Testis (tissue), 3 donors: Measurements from ENCODE around the gene DHX34. TPM values are rescaled to one million over a fixed set of nuclear protein-coding genes. Genes with fewer than 3 reads are reported as not detected.
A peak's percentile ranks its signal among the peaks of the same experiment; 100 is the strongest.

Source experiments
- DNase-seq: peaks from one replicate; pipeline ENCODE4 v3.0.0-alpha.2; 2019
- H3K27ac ChIP-seq, 2 donors: fragments of 200-600 bp; sonication (generic); one replicate each; pipeline ENCODE4 v1.5.1; 2019
- H3K27me3 ChIP-seq: fragments of 200-600 bp; sonication (generic); one replicate; pipeline ENCODE4 v1.5.1; 2019
- H3K36me3 ChIP-seq: fragments of 200-600 bp; sonication (generic); one replicate; pipeline ENCODE4 v1.5.1; 2017; ENCODE audit warnings: low read depth; ENCODE audit errors: missing control alignments
- H3K4me1 ChIP-seq: fragments of 200-600 bp; sonication (generic); one replicate; pipeline ENCODE4 v1.5.1; 2019
- H3K4me3 ChIP-seq, 2 donors: fragments of 200-600 bp; sonication (generic); one replicate each; pipeline ENCODE4 v1.5.1; 2017 to 2019
- H3K9me3 ChIP-seq: fragments of 200-600 bp; sonication (generic); one replicate; pipeline ENCODE4 v1.5.1; 2017
- POLR2A ChIP-seq: fragments of 450-650 bp; IDR thresholded peaks from one replicate; pipeline ENCODE4 v1.6.1; 2017; ENCODE audit warnings: antibody characterized with exemption, mild to moderate bottlenecking, moderate library complexity
- WGBS, 2 donors: methylation state at CpG; one replicate each; pipeline ENCODE4 v1.1.5; 2018; 5-methylcytosine and 5-hydroxymethylcytosine counted together
- intact Hi-C: fragments of 100-400 bp; cut with DNase I; formaldehyde crosslinking; loops from one replicate; pipeline ENCODE4 v1.15.1; 2023; ENCODE audit warnings: low total_unique reads
- polyA plus RNA-seq: library from polyadenylated mRNA; stranded (reverse); fragments of 350-450 nt; fragmentation: Illumina TruSeq; extraction: RNeasy Lipid Tissue Mini Kit (QIAGEN cat#74804); gene quantifications from one replicate; pipeline ENCODE4 v1.2.3, GENCODE V29; 2014; ENCODE audit warnings: low read depth, low replicate concordance; ENCODE audit not compliant: insufficient read depth
- total RNA-seq, 2 donors: library from RNA; depleted of rRNA; stranded (reverse); fragments of >200 nt; gene quantifications; one replicate each; pipeline ENCODE4 v1.2.3, GENCODE V29; 2016
- TF ChIP-seq, protein P1 (sequence below), 3 experiments: fragments of 450-650 bp in 2 of 3; fragments of 200-600 bp in 1 of 3; sonication (generic) in 1 of 3; IDR thresholded peaks; one replicate each; pipeline ENCODE4 v1.5.1; 2016 to 2019; ENCODE audit warnings: antibody characterized with exemption in 3 of 3, mild to moderate bottlenecking in 2 of 3, moderate library complexity in 1 of 3

The DHX34 gene
- total and polyA plus RNA-seq, 3 donors from 2014 or later = 55.1 to 102 (median 67.5) TPM

DNA sequence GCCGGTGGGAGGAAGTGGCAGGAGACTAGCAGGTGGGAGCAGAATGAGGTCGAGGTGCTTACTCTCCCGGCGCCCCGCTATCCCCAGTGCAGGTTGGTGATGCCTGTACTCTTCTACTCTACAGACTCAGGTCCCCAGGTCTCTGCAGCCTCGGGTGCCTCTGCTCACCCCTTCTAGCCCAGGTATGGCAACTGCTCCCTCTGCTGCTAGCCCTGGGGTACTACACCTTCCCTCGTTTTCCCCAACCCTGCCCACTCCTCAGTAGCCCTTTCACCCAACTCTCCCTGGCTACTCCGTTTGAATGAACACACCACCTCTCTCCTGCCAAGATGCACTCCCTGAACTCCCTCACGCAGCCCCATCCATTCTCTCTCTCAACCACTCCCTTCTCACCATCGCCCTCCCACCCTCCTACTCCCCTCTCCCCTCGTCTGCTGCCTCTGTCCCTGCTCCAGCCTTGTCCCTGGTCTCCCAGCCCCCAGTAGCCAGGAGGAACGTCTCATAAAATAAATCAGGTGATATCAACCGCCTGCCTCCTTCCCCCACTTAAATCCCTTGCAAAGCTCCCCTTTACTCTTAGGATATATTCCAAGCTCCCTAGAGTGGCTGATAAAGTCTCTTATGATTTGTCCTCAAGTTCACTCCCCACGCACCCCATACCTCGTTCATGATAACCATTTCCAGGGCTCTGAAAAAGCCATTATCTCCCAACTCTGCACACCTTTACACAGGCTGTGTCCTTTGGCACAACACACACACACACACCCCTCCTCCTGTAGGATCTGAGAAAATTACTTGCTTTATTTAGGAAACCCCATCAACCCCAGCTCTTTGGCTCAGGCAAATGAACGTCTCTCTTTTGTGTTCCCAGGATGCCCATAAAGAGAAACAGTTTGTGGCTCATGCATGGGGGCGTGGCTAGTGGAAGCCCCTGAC lies 78.4 kb downstream of the DHX34 start:
- H3K27ac ChIP-seq = no peak overlapping the region
- H3K9me3 ChIP-seq = no peaks in the 10 kb centered on the region
- intact Hi-C loops = no loop called here
- H3K4me1 ChIP-seq = peaks cover 10% of the 10 kb centered on the region
- TF ChIP-seq, protein P1, sequence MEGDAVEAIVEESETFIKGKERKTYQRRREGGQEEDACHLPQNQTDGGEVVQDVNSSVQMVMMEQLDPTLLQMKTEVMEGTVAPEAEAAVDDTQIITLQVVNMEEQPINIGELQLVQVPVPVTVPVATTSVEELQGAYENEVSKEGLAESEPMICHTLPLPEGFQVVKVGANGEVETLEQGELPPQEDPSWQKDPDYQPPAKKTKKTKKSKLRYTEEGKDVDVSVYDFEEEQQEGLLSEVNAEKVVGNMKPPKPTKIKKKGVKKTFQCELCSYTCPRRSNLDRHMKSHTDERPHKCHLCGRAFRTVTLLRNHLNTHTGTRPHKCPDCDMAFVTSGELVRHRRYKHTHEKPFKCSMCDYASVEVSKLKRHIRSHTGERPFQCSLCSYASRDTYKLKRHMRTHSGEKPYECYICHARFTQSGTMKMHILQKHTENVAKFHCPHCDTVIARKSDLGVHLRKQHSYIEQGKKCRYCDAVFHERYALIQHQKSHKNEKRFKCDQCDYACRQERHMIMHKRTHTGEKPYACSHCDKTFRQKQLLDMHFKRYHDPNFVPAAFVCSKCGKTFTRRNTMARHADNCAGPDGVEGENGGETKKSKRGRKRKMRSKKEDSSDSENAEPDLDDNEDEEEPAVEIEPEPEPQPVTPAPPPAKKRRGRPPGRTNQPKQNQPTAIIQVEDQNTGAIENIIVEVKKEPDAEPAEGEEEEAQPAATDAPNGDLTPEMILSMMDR (IDR thresholded peaks at IDR 0.05) = peak; percentile 63 to 85 (median 72)
- TF ChIP-seq POLR2A = no peak
- no peaks in the 10 kb centered on the region for H3K36me3 ChIP-seq
- 9% methylated on average over 17 of the region's 17 CpGs for WGBS, 2 donors
- no peak overlapping the region for H3K4me3 ChIP-seq
- H3K27me3 ChIP-seq = no peaks in the 10 kb centered on the region
- DNase-seq = peak; percentile 67

DNA sequence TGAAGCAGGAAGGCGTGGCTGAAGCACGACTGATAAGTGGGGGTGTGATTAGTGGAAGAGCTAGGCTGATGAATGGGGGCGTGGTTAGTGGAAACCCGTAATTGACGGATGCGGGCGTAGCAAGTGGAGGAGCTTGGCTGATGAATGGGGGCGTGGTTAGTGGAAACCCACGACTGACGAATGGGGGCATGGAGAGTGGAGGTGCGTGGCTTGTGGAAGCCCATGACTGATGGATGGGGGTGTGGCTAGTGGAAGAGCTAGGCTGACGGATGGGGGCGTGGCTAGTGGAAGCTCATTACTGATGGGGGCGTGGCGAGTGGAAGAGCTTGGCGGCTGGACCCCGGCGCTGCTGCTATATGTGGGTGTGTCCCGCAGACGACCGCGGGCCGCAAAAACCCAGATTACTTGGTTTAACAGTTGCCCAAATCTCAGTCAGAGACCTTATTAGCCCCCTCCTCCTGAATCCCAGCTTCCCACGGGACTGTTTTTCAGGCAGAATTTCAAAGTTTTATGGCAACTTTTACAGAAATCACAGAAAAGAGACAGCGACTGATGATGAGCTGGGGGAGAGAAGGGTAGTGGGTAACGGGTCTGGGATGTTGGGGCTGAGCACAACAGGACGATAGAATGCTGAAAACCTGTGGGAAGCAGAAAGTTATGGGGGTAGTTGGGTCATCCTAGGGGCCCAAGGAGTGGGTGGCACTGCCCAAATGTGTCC lies 79.2 kb downstream of the DHX34 start:
- H3K27ac ChIP-seq = no peak overlapping the region
- no peaks in the 10 kb centered on the region for H3K36me3 ChIP-seq
- peak; percentile 94 for DNase-seq
- H3K4me1 ChIP-seq = peaks cover 10% of the 10 kb centered on the region
- H3K27me3 ChIP-seq = no peaks in the 10 kb centered on the region
- TF ChIP-seq POLR2A = no peak
- TF ChIP-seq, protein P1 (IDR thresholded peaks at IDR 0.05) = no peak
- 2% methylated on average over 27 of the region's 27 CpGs for WGBS, 2 donors
- H3K4me3 ChIP-seq = no peak overlapping the region
- H3K9me3 ChIP-seq = no peaks in the 10 kb centered on the region
- intact Hi-C loops = no loop called here

DNA sequence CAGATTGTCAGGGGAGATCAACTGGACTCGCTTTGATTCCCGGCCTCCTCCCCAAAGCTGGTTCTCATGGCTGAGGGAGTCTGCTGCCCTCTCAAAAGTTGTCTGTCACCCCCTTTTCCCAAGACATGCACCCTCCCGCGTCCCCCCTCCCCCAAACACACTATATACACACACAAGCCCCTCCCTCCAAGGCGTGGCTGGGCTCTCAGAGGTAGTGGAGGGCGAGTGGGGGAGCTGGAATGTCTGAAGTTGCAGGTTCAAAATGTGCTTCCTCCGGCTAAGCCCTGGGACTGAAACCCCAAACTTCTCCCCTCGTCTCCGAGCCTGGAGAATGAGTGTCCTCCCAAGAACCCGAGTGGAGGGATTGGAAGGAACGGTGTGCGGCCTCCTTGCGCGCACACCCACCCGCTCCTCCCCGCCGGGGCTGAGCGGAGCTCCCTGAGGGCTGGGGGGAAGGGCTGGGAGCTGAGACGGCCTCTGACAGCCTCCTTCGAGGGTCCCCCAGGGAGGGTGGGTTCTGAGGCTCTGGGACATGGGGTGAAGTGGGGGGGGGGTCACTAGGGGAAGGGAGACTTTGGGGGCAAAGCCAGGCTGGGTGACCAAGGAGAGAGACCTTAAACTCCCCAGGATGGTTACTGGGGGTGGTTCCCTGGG lies 80.2 kb downstream of the DHX34 start:
- Histone ChIP-seq H3K9me3 (no peaks in the 10 kb centered on the region), H3K27me3 (no peaks in the 10 kb centered on the region), H3K4me3 (no peak overlapping the region), H3K27ac (no peak overlapping the region), H3K36me3 (no peaks in the 10 kb centered on the region), H3K4me1 (peaks cover 10% of the 10 kb centered on the region)
- DNase-seq = no peak
- WGBS, 2 donors = 13 to 24% methylated on average over 18 to 20 of the region's 20 CpGs
- intact Hi-C loops = no loop called here
- TF ChIP-seq POLR2A = no peak

DNA sequence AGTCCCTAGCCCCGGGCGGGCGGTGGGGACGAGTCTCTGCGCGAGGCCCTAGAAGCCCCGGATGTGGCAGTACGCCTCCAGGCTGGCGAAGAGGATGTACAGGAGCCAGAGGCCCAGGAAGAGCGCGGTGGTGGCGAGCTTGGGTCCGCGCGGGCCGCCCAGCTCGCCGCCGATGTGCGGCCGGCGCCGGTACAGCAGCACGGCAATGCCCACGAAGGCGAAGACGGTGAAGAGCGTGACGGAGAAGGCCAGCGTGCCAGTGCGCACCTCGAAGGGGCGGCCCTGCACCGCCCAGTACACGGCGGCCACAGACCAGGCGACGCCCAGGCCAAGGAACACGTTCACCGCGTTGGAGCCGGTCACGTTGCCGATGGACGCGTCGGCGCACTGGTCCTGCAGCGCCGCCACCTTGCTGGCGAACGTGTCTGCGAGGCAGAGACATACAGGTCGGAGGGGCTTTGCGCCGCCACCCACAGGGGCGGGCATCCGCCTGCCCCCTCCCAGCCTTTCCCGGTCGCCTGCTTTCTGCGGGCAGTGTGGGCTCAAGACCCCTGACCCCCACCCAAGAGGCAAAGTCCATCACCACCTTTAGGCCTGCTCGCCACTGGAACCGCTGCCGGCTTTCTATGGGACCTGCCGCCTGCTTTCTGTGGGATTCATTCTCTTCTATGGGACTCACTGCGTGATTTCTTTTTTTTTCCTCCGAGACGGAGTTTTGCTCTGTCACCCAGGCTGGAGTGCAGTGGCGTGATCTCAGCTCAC lies 81.1 kb downstream of the DHX34 start:
- intact Hi-C loops = loop anchor here (10.0 kb wide), 1 partner anchor 85 kb away; the partner anchor contains the start of gene NAPA
- WGBS, 2 donors = 4 to 19% methylated on average over 8 to 68 of the region's 69 CpGs
- no peaks in the 10 kb centered on the region for H3K27me3 ChIP-seq

More for the DNA sequence above, 81.1 kb downstream of the DHX34 start:
- peak overlapping the region; percentile 11 to 17 for H3K4me3 ChIP-seq
- no peaks in the 10 kb centered on the region for H3K36me3 ChIP-seq
- no peak overlapping the region for H3K27ac ChIP-seq
- no peaks in the 10 kb centered on the region for H3K9me3 ChIP-seq
- peaks cover 10% of the 10 kb centered on the region for H3K4me1 ChIP-seq
- peak; percentile 56 for DNase-seq
- no peak for TF ChIP-seq POLR2A
- TF ChIP-seq, protein P1 (IDR thresholded peaks at IDR 0.05) = peak in 2 of 3 experiments; percentile 24 to 44
